ENCODE data around the gene SRGAP3.

SRGAP3 gene

GRCh38 chr3:8952130-8952529 is 297.3 kb downstream of the SRGAP3 start:
- no peak for DNase-seq

DNA sequence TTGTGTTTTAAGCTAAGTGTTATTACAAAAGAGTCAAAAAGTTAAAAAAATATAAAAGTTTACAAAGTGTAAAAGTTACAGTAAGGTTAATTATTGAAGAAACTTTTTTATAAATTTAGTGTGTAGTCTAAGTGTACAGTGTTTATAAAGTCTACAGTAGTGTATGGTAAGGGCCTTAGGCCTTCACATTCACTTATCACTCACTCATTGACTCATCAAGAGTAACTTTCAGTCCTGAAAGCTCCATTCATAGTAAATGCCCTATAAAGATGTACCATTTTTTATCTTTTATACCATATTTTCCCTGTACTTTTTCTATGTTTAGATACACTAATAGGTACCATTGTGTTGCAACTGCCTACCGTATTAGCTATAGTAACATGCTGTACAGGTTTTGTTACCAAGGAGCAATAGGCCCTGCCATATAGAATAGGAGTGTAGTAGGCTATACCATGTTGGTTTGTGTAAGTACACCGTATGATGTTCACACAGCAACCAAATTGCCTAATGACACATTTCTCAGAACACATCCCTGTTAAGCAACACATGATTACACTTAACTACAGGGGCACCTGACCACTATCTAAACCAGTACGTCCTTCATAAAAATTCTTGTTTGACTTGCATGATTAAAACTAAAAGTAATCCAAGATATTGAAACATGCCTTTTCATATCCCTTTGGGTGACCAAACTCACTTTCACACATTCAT is 303.4 kb downstream of the SRGAP3 start:
- DNase-seq = no peak

DNA sequence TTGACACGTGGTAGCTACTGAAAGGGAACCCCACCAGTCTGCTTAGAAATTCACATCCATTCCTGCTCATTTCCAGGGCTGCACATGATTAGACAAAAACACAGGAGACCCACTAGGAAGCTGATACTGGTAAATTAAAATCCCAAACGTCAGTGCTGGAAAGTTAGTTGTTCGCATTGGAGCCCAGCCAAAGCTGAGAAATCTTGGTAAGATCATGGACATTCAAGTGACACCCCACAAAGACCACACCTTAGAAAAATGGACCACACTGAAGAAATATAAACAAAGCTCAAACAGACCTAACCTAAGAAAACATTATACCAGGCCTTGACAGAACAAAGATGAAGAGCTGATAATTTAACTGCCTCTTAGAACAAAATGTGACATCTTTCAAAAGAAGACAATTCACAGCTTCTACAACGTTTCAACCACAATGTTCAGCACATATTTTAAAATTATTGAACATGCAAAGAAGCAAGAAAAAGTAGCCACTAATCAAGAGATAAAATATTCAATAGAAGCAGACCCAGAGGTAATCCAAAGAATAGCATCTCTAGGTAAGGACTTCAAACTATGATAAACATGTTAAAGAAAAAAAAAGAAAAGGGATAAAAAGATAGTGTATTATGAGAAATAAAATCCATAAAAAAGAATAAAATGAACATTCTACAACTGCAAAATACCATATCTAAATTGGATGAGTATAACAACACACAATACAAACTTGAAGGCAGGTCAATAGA is 306.5 kb downstream of the SRGAP3 start:
- DNase-seq = no peak

DNA sequence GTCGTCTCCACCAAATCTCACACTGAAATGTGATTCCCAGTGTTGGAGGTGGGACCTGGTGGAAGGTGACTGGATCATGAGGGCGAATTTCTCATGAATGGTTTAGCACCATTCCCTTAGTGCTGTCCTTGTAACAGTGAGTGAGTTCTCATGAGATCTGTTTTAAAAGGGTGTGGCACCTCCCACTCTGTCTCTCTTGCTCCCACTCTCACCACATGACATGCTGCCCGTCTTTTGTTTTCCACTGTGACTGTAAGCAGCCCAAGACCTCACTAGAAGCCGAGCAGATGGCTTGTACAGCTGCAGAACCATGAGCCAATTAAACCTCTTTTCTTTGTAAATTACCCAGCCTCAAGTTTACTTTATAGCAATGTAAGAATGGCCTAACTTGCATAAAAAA is 307.3 kb downstream of the SRGAP3 start:
- no peak for DNase-seq

- DNase-seq = no peak
These were observed 311.4 kb downstream of the SRGAP3 start for GRCh38 chr3:8938021-8938420.

- no peak for DNase-seq
These were observed 312.1 kb downstream of the SRGAP3 start for GRCh38 chr3:8937064-8938020.

- no peak for DNase-seq
These were observed 316.9 kb downstream of the SRGAP3 start for GRCh38 chr3:8932507-8932906.

- DNase-seq = no peak
These were observed 318.1 kb downstream of the SRGAP3 start for GRCh38 chr3:8931342-8931741.

All from activated CD8-positive, alpha-beta memory T cell treated with anti-CD3 and anti-CD28 coated beads, Interleukin-2, amount 50 U/mL, for 48 hours (primary cell).